Stimulated activated CD4-positive, alpha-beta T cell treated with anti-CD3 and anti-CD28 coated beads, TNF-alpha, amount 100 ng/mL, for 1 hour (primary cell): ENCODE results near the gene SYNDIG1.

Source experiments
- DNase-seq, 3 donors: peaks; one replicate each; pipeline ENCODE4 v3.0.0-alpha.2; 2020; ENCODE audit warnings: low read depth in 3 of 3, low spot score in 1 of 3

SYNDIG1 gene

DNA sequence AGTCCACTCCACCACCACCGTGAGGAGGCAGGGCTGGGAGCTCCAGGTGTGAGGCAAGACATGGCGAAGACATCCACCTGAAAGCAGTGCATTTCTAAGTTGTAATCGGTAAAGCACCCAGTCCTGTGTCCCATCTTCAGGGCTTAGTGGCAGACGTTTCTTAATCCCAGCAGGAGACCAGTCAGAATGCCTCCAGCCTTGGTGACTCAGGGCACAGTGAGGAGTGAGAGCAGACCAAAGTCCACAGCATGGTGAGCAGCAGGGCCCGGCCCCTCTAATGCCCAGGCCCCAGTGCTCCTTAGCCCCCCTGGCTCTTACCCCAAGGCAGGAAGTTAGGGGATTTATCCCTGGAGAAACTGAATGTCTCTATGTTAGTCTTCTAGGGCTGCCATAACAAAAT is 183.9 kb downstream of the SYNDIG1 start:
- DNase-seq: no peak

DNA sequence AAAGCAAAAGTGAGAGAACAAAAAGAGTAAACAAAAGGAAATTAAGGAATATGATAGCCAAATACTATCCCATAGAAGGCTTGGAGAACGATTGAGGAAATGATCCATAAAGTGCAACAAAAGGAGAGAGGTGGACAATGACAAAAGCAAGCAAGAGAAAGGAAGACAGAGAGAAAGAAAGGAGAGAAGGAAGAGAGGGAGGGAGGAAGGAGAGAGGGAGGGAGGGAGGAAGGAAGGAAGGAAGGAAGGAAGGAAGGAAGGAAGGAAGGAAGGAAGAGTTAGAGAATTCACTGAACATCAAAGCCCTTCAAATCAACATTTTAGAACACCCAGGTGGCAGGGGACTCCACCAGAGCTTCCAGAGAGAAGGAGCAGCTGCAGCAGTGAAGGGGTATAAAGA is 185.0 kb downstream of the SYNDIG1 start:
- no peak for DNase-seq

DNA sequence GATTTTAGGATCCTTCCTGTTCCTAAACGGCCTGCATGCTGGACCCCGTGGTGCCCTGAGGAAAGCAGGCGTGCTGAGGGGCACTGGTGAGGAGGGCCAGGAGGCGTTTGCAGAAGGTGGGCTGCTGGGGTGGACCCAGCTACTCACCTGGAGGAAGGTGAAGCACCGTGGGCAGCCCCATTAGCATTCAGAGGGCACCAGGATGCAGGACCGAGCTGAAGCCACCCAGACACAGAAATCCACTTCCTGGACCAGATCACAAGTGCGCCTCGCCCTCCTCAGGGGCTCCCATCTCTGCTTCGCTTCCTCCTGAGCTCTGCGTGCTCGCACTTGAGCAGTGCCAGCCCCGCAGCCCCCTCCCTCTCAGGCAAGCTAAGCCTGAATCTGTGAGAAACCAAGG is 187.0 kb downstream of the SYNDIG1 start:
- no peak for DNase-seq

DNA sequence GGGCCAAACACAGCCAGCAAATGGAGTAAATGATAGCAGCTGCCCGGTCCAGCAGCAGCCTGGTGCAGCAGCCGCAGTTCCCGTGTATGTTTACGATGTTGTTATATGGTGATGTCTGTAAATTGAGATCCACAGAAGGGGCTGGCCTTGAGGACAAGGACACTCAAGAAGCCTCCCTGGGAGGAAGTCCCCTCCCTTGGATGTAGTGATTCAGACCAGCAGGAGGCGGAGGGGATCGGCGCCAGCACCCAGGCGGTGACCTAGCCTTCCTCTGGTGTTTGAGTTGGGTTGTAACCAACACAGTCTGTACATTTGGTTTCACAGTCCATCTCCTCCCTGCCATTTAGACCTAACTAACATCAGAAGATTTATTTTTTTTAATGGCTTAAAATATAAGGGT is 187.8 kb downstream of the SYNDIG1 start:
- no peak for DNase-seq

GRCh38 chr20:24657878-24658620 is 188.6 kb downstream of the SYNDIG1 start:
- no peak for DNase-seq

DNA sequence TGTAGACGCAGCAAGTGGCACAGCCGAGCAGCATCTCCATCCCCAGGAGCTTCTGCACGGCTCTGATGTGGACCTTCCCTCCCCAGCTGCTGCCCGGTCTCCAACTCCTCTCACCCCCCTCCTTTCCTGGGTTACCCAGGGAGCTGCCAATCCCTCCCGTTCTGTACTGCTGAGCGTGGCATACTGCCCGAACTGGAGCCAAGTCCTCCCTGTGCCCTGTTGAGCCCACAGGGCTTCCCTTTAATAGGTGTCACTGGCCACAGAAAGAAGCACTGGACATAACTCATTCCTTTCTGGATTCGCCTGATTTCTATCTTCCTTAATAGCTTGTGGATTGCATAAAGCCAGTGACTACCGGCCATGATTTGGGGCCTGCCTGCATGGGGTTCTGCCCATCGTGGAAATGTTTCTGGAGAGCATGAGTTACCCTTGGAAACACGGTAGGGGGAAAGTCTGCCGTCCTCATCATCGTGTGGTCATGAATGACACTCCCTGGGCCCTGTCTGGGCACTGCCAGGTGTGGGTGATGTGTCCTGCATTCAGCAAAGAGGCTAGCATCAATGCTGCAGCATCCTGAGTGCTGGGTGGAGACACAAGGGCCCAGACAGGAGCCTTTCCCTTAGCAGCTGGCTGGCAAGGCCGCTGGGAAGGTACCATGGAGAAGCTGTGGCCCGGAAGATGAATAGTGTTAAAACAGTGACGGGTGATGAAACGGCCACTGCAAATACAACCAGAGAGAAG is 189.7 kb downstream of the SYNDIG1 start:
- DNase-seq: no peak

- DNase-seq: no peak
Measured at GRCh38 chr20:24659835-24660234, 190.4 kb downstream of the SYNDIG1 start.

GRCh38 chr20:24660651-24661050 is 191.2 kb downstream of the SYNDIG1 start:
- no peak for DNase-seq

GRCh38 chr20:24661255-24661654 is 191.8 kb downstream of the SYNDIG1 start:
- DNase-seq: no peak

DNA sequence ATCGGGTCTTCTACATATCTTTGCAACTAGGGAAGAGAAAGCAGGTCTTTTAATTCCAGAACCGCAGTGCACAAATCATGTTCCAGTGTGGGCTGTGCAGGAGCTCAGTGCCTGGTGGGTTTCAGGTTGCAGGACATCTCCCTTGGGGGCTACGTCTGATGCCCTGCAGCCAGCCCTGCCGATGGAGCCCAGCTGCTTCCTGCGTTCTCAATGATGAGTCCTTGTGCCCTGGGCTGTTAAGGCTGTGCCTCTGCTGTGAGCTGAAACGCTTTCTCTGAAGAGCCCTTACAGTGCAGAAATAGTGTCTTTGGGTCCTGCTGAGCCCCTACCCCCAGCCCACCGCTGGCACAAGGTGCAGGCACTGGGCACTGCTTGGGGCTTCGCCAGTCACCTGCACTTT is 192.9 kb downstream of the SYNDIG1 start:
- DNase-seq: no peak

GRCh38 chr20:24662752-24663365 is 193.4 kb downstream of the SYNDIG1 start:
- DNase-seq: no peak

DNA sequence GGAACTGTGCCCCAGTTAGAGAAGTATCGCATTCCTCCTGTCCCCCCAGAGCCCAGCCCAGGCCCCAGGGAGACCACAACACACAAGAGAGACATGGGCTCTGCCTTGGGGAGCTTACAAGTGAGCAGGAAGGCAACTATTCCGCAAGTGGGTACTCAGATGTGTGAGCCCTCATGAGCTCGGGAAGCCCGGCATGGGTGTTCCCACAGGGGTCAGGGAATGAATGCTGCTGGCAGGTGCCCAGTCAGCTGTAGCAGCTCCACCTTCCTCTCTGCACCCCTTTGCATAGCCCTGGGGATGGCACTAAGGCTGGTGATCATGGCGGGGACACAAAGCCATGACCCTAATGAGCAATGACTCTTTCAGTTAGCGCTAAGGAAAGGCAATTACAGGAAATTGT is 194.1 kb downstream of the SYNDIG1 start:
- DNase-seq: no peak

GRCh38 chr20:24664266-24664986 is 195.0 kb downstream of the SYNDIG1 start:
- DNase-seq: no peak

- no peak for DNase-seq
Measured at GRCh38 chr20:24665196-24665595, 195.8 kb downstream of the SYNDIG1 start.

DNA sequence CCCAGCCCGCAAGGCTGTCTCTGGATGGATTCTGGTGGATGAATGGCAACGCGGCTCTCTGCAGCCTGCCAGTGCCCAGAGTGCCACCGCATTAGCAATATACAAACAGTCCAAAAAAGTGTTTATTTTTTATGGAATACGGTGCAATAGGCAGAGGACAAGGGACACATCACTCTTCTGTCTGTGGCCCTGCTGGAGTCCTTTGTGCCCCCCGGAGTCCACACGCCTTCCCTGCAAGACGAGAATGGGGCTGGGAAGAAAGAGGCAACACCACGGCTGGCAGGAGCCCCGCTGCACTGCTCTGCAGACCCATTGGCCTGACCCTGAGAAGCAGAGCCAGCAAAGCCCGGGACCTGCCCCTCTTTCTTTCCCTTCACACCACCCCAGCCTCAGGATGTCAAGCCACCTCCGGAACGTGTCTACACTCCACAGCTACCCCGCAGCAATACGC is 196.3 kb downstream of the SYNDIG1 start:
- DNase-seq: no peak

DNA sequence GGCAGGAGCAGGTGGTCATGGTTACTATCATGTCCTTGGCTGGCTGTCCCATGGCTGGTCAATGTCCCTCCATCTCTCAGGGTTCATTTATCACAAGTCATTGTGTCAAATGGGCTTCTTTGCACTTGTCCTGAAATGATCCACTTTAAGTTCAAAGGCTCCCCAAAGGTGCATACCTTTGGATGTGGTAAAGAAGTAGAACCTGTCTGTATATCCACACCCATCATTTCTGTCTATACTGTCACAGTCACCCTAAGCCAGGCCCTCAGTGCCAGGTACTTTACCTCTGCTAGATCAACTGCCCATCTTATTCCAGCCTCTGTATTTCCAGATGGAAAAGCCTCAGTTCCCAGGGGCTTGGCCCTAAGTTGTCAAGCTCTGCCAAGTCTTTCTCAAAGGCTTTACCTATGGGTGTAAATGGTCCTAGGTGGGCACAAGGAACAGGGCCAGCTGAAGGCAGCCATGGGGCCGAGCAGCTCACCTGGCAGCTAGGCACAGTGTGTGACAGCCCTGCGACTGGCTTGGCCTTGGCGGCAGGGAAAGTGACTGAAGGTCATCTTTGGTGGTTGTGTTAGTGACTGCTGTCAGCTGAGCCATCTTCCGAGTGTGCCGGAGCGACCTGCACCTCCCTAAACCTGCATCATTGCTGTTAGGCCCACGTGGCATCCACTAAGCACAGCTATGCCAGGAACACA is 198.4 kb downstream of the SYNDIG1 start:
- DNase-seq: no peak

DNA sequence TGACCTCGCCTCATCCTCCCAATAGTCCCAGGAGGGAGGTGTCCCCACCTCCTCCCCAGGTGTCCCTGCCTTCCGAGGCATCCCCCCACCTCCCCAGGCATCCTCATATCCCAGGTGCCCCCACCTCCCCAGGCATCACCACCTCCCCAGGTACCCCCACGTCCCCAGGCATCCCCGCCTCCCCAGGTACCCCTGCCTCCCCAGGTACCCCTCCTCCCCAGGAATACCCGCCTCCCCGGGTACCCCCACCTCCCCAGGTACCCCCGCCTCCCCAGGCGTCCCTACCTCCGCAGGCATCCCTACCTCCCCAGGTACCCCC is 198.9 kb downstream of the SYNDIG1 start:
- DNase-seq: no peak

DNA sequence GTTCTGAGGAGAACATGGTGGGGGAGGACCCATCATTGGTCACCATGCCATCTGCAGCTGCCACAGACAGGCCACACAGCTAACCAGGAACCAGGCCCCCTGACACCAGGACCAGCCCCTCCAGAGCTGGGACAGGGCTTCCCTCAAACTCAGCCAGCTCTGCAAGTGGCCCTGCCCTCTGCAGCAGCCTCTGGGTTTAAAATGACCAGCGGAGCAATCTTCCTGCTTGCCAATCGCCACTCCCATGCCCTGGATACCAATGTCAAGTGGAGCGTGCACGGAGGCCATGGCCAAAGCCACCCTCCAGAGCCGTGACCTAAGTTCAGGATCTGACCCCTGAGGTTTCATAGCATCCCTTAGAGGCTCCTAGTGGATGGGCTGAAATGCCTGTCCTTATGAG is 199.4 kb downstream of the SYNDIG1 start:
- no peak for DNase-seq

DNA sequence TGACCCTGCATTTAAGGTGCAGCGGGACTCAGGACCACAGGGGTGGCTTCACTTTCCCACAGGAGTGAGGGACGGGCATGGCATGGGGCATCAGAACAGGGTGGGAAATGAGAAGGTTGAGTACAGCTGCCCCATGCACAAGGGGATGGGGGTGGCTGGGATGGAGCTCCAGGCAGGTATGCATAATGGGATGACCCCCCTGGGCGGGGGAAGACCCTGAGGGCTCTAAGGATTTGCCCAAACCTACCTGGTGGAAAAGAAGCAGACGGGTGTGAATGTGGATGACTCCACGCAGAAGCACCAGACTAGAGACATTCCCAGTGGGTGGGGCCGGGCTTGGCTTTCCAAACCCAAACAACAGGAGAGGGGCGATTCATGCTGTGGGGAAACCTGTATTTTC is 200.3 kb downstream of the SYNDIG1 start:
- no peak for DNase-seq

DNA sequence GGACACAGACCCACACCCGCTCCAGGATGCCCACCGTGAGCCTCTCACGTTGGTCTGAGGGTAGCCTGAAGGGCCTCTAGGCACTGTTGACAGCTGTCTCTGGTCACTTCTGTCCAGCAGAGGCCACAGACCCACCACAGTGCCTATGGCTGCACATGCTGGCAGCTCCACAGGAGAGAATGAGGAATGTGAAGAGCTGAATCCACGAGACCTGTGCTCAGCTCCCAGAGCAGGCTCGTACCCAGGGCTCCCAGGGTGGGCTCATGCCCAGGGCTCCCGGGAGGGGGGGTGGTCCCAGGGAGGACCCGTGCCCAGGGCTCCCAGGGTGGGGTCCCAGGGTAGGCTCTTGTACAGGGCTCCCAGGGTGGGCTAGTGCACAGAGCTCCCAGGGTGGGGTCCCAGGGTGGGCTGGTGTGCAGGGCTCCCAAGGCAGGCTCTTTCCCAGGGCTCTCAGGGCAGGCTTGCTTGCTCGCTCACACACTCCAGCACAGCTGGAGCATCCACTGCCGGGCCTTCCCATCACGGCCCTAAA is 201.0 kb downstream of the SYNDIG1 start:
- no peak for DNase-seq

DNA sequence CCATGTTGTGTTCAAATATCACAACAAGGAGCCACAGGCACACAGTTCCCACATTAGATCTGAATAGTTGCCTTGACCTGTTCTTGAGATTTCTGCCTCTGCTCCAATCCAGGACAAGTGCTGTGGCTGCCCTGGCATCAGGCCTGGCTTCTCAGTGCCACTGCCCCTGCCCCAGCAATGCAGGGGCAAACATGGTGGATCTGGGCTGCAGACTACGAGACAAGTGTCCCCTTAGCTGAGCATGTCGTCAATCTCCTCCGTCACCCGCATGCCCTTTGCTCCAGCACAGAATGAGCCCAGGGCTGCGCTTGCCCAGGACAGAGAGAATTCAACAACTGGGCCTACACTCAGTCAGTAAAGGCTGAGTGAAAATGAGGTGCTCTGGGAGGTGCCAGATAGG is 201.6 kb downstream of the SYNDIG1 start:
- DNase-seq: no peak
